Liver (tissue), 9 donors: ENCODE data around the gene TESK2. TPM values are rescaled to one million over a fixed set of nuclear protein-coding genes. Genes with fewer than 3 reads are reported as not detected.

Experiments used
- DNase-seq: peaks from one replicate; pipeline ENCODE4 v3.0.0-alpha.2; 2017; ENCODE audit warnings: low spot score
- H3K27ac ChIP-seq, 2 donors: one replicate each; pipeline ENCODE4 v1.7.0; 2013; ENCODE audit warnings: inconsistent platforms in 2 of 2, low read length in 2 of 2, control low read depth in 1 of 2, low read depth in 1 of 2, mild to moderate bottlenecking in 1 of 2
- H3K27me3 ChIP-seq, 4 donors: one replicate each; pipeline versions ENCODE4 v1.6.1 to v1.7.0; 2013; ENCODE audit warnings: low read length in 3 of 4, inconsistent platforms in 1 of 4, mild to moderate bottlenecking in 1 of 4, moderate library complexity in 1 of 4; ENCODE audit not compliant: control insufficient read depth in 4 of 4, insufficient read depth in 4 of 4
- H3K36me3 ChIP-seq, 4 donors: one replicate each; pipeline versions ENCODE4 v1.6.1 to v1.7.0; 2013; ENCODE audit warnings: low read length in 3 of 4, mild to moderate bottlenecking in 3 of 4, low read depth in 1 of 4, moderate library complexity in 1 of 4; ENCODE audit not compliant: control insufficient read depth in 4 of 4, insufficient read depth in 3 of 4
- H3K4me1 ChIP-seq, 4 donors: one replicate each; pipeline versions ENCODE4 v1.6.1 to v1.7.0; 2013; ENCODE audit warnings: low read length in 3 of 4, mild to moderate bottlenecking in 3 of 4, moderate library complexity in 1 of 4; ENCODE audit not compliant: control insufficient read depth in 4 of 4, insufficient read depth in 4 of 4
- H3K4me3 ChIP-seq, 3 donors: one replicate each; pipeline versions ENCODE4 v1.6.1 to v1.7.0; 2013; ENCODE audit warnings: low read length in 3 of 3, control low read depth in 1 of 3, low read depth in 1 of 3, mild to moderate bottlenecking in 1 of 3
- H3K9ac ChIP-seq, 2 donors: one replicate each; pipeline ENCODE4 v1.7.0; 2013; ENCODE audit warnings: low read length in 2 of 2, mild to moderate bottlenecking in 2 of 2, moderate library complexity in 2 of 2, control low read depth in 1 of 2, low read depth in 1 of 2
- H3K9me3 ChIP-seq, 4 donors: one replicate each; pipeline versions ENCODE4 v1.6.1 to v1.7.0; 2013; ENCODE audit warnings: low read length in 3 of 4; ENCODE audit not compliant: control insufficient read depth in 4 of 4
- ATF3 ChIP-seq: IDR thresholded peaks from 2 replicates; pipeline ENCODE4 v1.6.1; 2016; ENCODE audit warnings: antibody characterized with exemption
- CTCF ChIP-seq: fragments of 150-350 bp; IDR thresholded peaks from 2 replicates; pipeline ENCODE4 v1.5.1; 2017; ENCODE audit warnings: improper control_type of control experiment, low read depth, low read length; ENCODE audit not compliant: missing input control
- EGR1 ChIP-seq, 2 donors: IDR thresholded peaks; 2 replicates each; pipeline ENCODE4 v1.6.1; 2016 to 2018; ENCODE audit warnings: antibody characterized with exemption in 2 of 2, low read depth in 2 of 2
- FOXA1 ChIP-seq: IDR thresholded peaks from 2 replicates; pipeline ENCODE4 v1.6.1; 2016; ENCODE audit warnings: antibody characterized with exemption
- FOXA2 ChIP-seq: IDR thresholded peaks from 2 replicates; pipeline ENCODE4 v1.6.1; 2016; ENCODE audit warnings: antibody characterized with exemption
- GABPA ChIP-seq, 2 donors: IDR thresholded peaks in 1 of 2; conservative IDR thresholded peaks in 1 of 2; 2 replicates each; pipeline ENCODE4 v1.6.1; 2016; ENCODE audit warnings: antibody characterized with exemption in 2 of 2, mild to moderate bottlenecking in 1 of 2, moderate library complexity in 1 of 2
- HNF4A ChIP-seq, 2 donors: conservative IDR thresholded peaks; 2 replicates each; pipeline ENCODE4 v1.6.1; 2016; ENCODE audit warnings: antibody characterized with exemption in 2 of 2, mild to moderate bottlenecking in 2 of 2
- HNF4G ChIP-seq: IDR thresholded peaks from 2 replicates; pipeline ENCODE4 v1.6.1; 2016; ENCODE audit warnings: antibody characterized with exemption
- JUND ChIP-seq, 2 donors: IDR thresholded peaks; 2 replicates each; pipeline ENCODE4 v1.6.1; 2016; ENCODE audit warnings: antibody characterized with exemption in 2 of 2
- MAX ChIP-seq: IDR thresholded peaks from 2 replicates; pipeline ENCODE4 v1.6.1; 2016; ENCODE audit warnings: antibody characterized with exemption
- NR2F2 ChIP-seq: IDR thresholded peaks from 2 replicates; pipeline ENCODE4 v1.6.1; 2016; ENCODE audit warnings: antibody characterized with exemption
- RAD21 ChIP-seq, 2 donors: IDR thresholded peaks; 2 replicates each; pipeline ENCODE4 v1.6.1; 2016; ENCODE audit warnings: antibody characterized with exemption in 2 of 2, mild to moderate bottlenecking in 2 of 2
- REST ChIP-seq: IDR thresholded peaks from 2 replicates; pipeline ENCODE4 v1.6.1; 2016; ENCODE audit warnings: antibody characterized with exemption, mild to moderate bottlenecking
- RXRA ChIP-seq, 2 donors: IDR thresholded peaks; 2 replicates each; pipeline ENCODE4 v1.6.1; 2017 to 2018; ENCODE audit warnings: antibody characterized with exemption in 2 of 2, mild to moderate bottlenecking in 1 of 2
- SP1 ChIP-seq: IDR thresholded peaks from 2 replicates; pipeline ENCODE4 v1.6.1; 2018; ENCODE audit warnings: antibody characterized with exemption, mild to moderate bottlenecking
- TAF1 ChIP-seq: conservative IDR thresholded peaks from 2 replicates; pipeline ENCODE4 v1.6.1; 2016; ENCODE audit warnings: antibody characterized with exemption, mild to moderate bottlenecking
- YY1 ChIP-seq: IDR thresholded peaks from 2 replicates; pipeline ENCODE4 v1.6.1; 2016; ENCODE audit warnings: antibody characterized with exemption, mild to moderate bottlenecking
- ZBTB33 ChIP-seq: IDR thresholded peaks from 2 replicates; pipeline ENCODE4 v1.6.1; 2016; ENCODE audit warnings: antibody characterized with exemption
- WGBS: extraction: QIAGEN DNeasy Blood & Tissue Kit; methylation state at CpG from one replicate; pipeline ENCODE4 v1.1.7; 2013; 5-methylcytosine and 5-hydroxymethylcytosine counted together
- polyA plus RNA-seq, 2 donors: library from polyadenylated mRNA; stranded (reverse) in 1 of 2; unstranded in 1 of 2; fragments of 200-250 nt in 1 of 2; fragments of >200 nt in 1 of 2; fragmentation: Nextera tagmentation in 1 of 2; extraction: Ambion mirVana in 1 of 2; gene quantifications; one replicate each; pipeline versions ENCODE4 v1.2.1 to v1.2.3, GENCODE V29; 2013 to 2015
- total RNA-seq, 2 donors: library from RNA; depleted of rRNA; stranded (reverse); fragments of >200 nt; gene quantifications; one replicate each; pipeline ENCODE4 v1.2.3, GENCODE V29; 2014
- donor health status: healthy.
- donor health status: healthy.
- donor health status: healthy.
- donor health status: healthy.
- donor health status: healthy.

TESK2 gene
- total and polyA plus RNA-seq, 4 donors = 2.4 to 8.2 (median 5.2) TPM

GRCh38 chr1:45503462-45504360 lies 12.7 kb upstream of the TESK2 start:
- no peaks in the 10 kb centered on the region for H3K27me3 ChIP-seq
- H3K4me1 ChIP-seq = peaks cover 13 to 61% (median 48%) of the 10 kb centered on the region in 4 donors
- H3K27ac ChIP-seq = peak overlapping the region; percentile 51 to 77
- TF ChIP-seq YY1 (no peak), JUND (IDR thresholded peaks at IDR 0.05) (peak in 1 of 2 donors; percentile 72), ZBTB33 (no peak), ATF3 (peak; percentile 53), MAX (no peak), HNF4A (conservative IDR thresholded peaks at IDR 0.05) (peak; percentile 57 to 71), TAF1 (no peak), FOXA2 (peak; percentile 54), EGR1 (IDR thresholded peaks at IDR 0.05; ENCODE audit: low read depth in 2 of 2) (peak in 1 of 2 donors; percentile 37), RXRA (IDR thresholded peaks at IDR 0.05) (peak; percentile 75 to 91), CTCF (no peak), GABPA (IDR thresholded peaks at IDR 0.05 in 1 of 2, conservative IDR thresholded peaks at IDR 0.05 in 1 of 2) (no peak), NR2F2 (peak; percentile 29), FOXA1 (no peak), REST (no peak), RAD21 (IDR thresholded peaks at IDR 0.05) (peak in 1 of 2 donors; percentile 14), SP1 (peak; percentile 56), HNF4G (peak; percentile 15)
- H3K4me3 ChIP-seq = no peak overlapping the region
- H3K36me3 ChIP-seq = peaks cover 0 to 8% (median 6%) of the 10 kb centered on the region in 4 donors
- H3K9ac ChIP-seq = no peak overlapping the region
- H3K9me3 ChIP-seq = no peaks in the 10 kb centered on the region
- DNase-seq = no peak
- WGBS = 56% methylated on average over 14 of the region's 14 CpGs
